HEK293 (cell line): ENCODE measurements around the gene TUBB4A.

ENCODE experiments used
- CTCF ChIA-PET: fragments of 350-600 bp; formaldehyde crosslinking; extraction: SDS; loops from one replicate; lab custom pipeline; 2021; ENCODE audit warnings: antibody characterized with exemption; lab: Yijun Ruan, JAX
- POLR2A ChIA-PET: fragments of 300-600 bp; formaldehyde crosslinking; extraction: SDS; loops from one replicate; lab custom pipeline; 2020; ENCODE audit warnings: antibody characterized with exemption, inconsistent platforms; lab: Yijun Ruan, JAX
- H3K27ac ChIP-seq: fragments of 200-500 bp; sonication (Bioruptor generic); 2 replicates; pipeline ENCODE4 v1.5.1; 2014; ENCODE audit warnings: low read depth, low read length, control low read depth, inconsistent platforms; ENCODE audit errors: extremely low read depth
- H3K36me3 ChIP-seq, 2 experiments: fragments of 200-500 bp in 1 of 2; sonication (Bioruptor generic) in 1 of 2; 1 replicate in 1 of 2; 2 replicates in 1 of 2; pipeline ENCODE4 v1.5.1; 2014 to 2017; ENCODE audit warnings: inconsistent platforms in 2 of 2, low read length in 2 of 2; ENCODE audit not compliant: control insufficient read depth in 2 of 2, insufficient read depth in 1 of 2
- H3K4me1 ChIP-seq: fragments of 200-500 bp; sonication (Bioruptor generic); 2 replicates; pipeline ENCODE4 v1.5.1; 2014; ENCODE audit warnings: mild to moderate bottlenecking, low read length, inconsistent platforms; ENCODE audit not compliant: control insufficient read depth, insufficient read depth
- H3K4me3 ChIP-seq: 2 replicates; pipeline ENCODE4 v1.5.1; 2011; ENCODE audit warnings: low read depth, mild to moderate bottlenecking, control low read depth, low read length, moderate library complexity
- H3K9me3 ChIP-seq: fragments of 200-500 bp; sonication (Bioruptor generic); 2 replicates; pipeline ENCODE4 v1.5.1; 2014; ENCODE audit warnings: low read depth, low read length, inconsistent platforms; ENCODE audit not compliant: control insufficient read depth, insufficient read depth
- EGR2 ChIP-seq: fragments of 450-650 bp; formaldehyde crosslinking; IDR thresholded peaks from 2 replicates; pipeline ENCODE4 v1.5.1; 2016; ENCODE audit warnings: low read depth, missing biosample characterization, missing genetic modification characterization
- SCRT2 ChIP-seq: fragments of 450-650 bp; formaldehyde crosslinking; IDR thresholded peaks from 2 replicates; pipeline ENCODE4 v1.5.1; 2016; ENCODE audit warnings: missing biosample characterization, missing genetic modification characterization
- SETDB1 ChIP-seq: IDR thresholded peaks from one replicate; pipeline ENCODE4 v1.6.1; 2017; ENCODE audit warnings: mild to moderate bottlenecking, low read length, moderate library complexity, mixed read lengths; ENCODE audit not compliant: insufficient read length
- SP7 ChIP-seq: fragments of 450-650 bp; formaldehyde crosslinking; IDR thresholded peaks from 2 replicates; pipeline ENCODE4 v1.5.1; 2016; ENCODE audit warnings: missing biosample characterization, missing genetic modification characterization
- WT1 ChIP-seq: fragments of 450-650 bp; formaldehyde crosslinking; IDR thresholded peaks from 2 replicates; pipeline ENCODE4 v1.5.1; 2016; ENCODE audit warnings: missing biosample characterization, missing genetic modification characterization
- YY1 ChIP-seq: fragments of 450-650 bp; formaldehyde crosslinking; IDR thresholded peaks from 2 replicates; pipeline ENCODE4 v1.5.1; 2018; ENCODE audit warnings: missing biosample characterization, missing genetic modification characterization
- ZBTB1 ChIP-seq: fragments of 450-650 bp; formaldehyde crosslinking; IDR thresholded peaks from 2 replicates; pipeline ENCODE4 v1.5.1; 2016; ENCODE audit warnings: missing biosample characterization, missing genetic modification characterization
- ZBTB17 ChIP-seq: fragments of 450-650 bp; formaldehyde crosslinking; IDR thresholded peaks from 2 replicates; pipeline ENCODE4 v1.5.1; 2016; ENCODE audit warnings: missing biosample characterization, missing genetic modification characterization
- ZNF133 ChIP-seq: fragments of 450-650 bp; formaldehyde crosslinking; IDR thresholded peaks from 2 replicates; pipeline ENCODE4 v1.5.1; 2016; ENCODE audit warnings: missing biosample characterization, missing genetic modification characterization
- ZNF24 ChIP-seq: fragments of 450-650 bp; formaldehyde crosslinking; IDR thresholded peaks from 2 replicates; pipeline ENCODE4 v1.5.1; 2016; ENCODE audit warnings: missing biosample characterization, missing genetic modification characterization
- ZNF248 ChIP-seq: fragments of 450-650 bp; formaldehyde crosslinking; IDR thresholded peaks from 2 replicates; pipeline ENCODE4 v1.5.1; 2017; ENCODE audit warnings: missing biosample characterization, missing genetic modification characterization
- ZNF266 ChIP-seq: fragments of 450-650 bp; formaldehyde crosslinking; IDR thresholded peaks from 2 replicates; pipeline ENCODE4 v1.5.1; 2016; ENCODE audit warnings: missing biosample characterization, missing genetic modification characterization, low read depth
- ZNF335 ChIP-seq: fragments of 450-650 bp; formaldehyde crosslinking; conservative IDR thresholded peaks from 2 replicates; pipeline ENCODE4 v1.5.1; 2016; ENCODE audit warnings: missing biosample characterization, missing genetic modification characterization
- ZNF366 ChIP-seq: fragments of 450-650 bp; formaldehyde crosslinking; conservative IDR thresholded peaks from 2 replicates; pipeline ENCODE4 v1.5.1; 2016; ENCODE audit warnings: missing biosample characterization, missing genetic modification characterization
- ZNF48 ChIP-seq: fragments of 450-650 bp; formaldehyde crosslinking; IDR thresholded peaks from 2 replicates; pipeline ENCODE4 v1.5.1; 2016; ENCODE audit warnings: missing biosample characterization, missing genetic modification characterization
- ZNF544 ChIP-seq: fragments of 450-650 bp; formaldehyde crosslinking; IDR thresholded peaks from 2 replicates; pipeline ENCODE4 v1.5.0; 2017; ENCODE audit warnings: missing biosample characterization, missing genetic modification characterization
- ZNF548 ChIP-seq: fragments of 450-650 bp; formaldehyde crosslinking; IDR thresholded peaks from 2 replicates; pipeline ENCODE4 v1.5.1; 2016; ENCODE audit warnings: missing biosample characterization, missing genetic modification characterization
- ZNF596 ChIP-seq: fragments of 450-650 bp; IDR thresholded peaks from 2 replicates; pipeline ENCODE4 v1.5.0; 2018; ENCODE audit warnings: missing biosample characterization, mild to moderate bottlenecking, missing genetic modification characterization, moderate library complexity
- ZNF623 ChIP-seq: fragments of 450-650 bp; formaldehyde crosslinking; IDR thresholded peaks from 2 replicates; pipeline ENCODE4 v1.5.1; 2016; ENCODE audit warnings: missing biosample characterization, missing genetic modification characterization
- ZNF76 ChIP-seq: fragments of 450-650 bp; formaldehyde crosslinking; IDR thresholded peaks from 2 replicates; pipeline ENCODE4; 2016; ENCODE audit warnings: low read depth, missing biosample characterization, missing genetic modification characterization, borderline replicate concordance
- ZNF768 ChIP-seq: fragments of 450-650 bp; formaldehyde crosslinking; IDR thresholded peaks from 2 replicates; pipeline ENCODE4 v1.5.1; 2018; ENCODE audit warnings: missing biosample characterization, mild to moderate bottlenecking, missing genetic modification characterization
- ZNF791 ChIP-seq: fragments of 450-650 bp; formaldehyde crosslinking; IDR thresholded peaks from 2 replicates; pipeline ENCODE4 v1.5.1; 2016; ENCODE audit warnings: missing biosample characterization, missing genetic modification characterization
- ZNF792 ChIP-seq: fragments of 450-650 bp; formaldehyde crosslinking; IDR thresholded peaks from 2 replicates; pipeline ENCODE4 v1.5.1; 2016; ENCODE audit warnings: missing biosample characterization, missing genetic modification characterization
- TF ChIP-seq, protein P1 (sequence below): fragments of 450-650 bp; formaldehyde crosslinking; IDR thresholded peaks from 2 replicates; pipeline ENCODE4 v1.5.1; 2016; ENCODE audit warnings: missing biosample characterization, missing genetic modification characterization
- TF ChIP-seq, protein P2 (sequence below): fragments of 450-650 bp; formaldehyde crosslinking; IDR thresholded peaks from 2 replicates; pipeline ENCODE4 v1.5.1; 2016; ENCODE audit warnings: missing biosample characterization, missing genetic modification characterization
- TF ChIP-seq, protein P3 (sequence below): fragments of 450-650 bp; formaldehyde crosslinking; IDR thresholded peaks from 2 replicates; pipeline ENCODE4 v1.5.1; 2017; ENCODE audit warnings: missing biosample characterization, missing genetic modification characterization

Gene TUBB4A

DNA sequence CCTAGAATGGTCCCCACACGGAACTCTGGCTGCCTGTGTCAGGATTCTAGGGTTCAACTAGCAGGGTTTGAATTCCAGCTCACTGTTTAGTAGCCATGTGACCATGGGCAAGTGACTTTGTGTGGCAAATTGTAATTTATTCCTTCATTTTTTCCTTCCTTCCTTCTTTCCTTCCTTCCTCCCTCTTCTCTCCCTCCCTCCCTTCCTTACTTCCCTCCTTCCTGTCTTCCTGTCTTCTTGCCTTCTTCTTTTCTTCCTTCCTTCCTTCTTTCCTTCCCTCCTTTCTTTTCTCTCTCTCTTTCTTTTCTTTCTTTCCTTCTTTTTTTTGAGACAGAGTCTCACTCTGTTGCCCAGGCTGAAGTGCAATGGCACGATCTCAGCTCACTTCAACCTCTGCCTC lies 12.0 kb downstream of the TUBB4A start:
- ChIA-PET CTCF (interaction anchor here (0.7 to 1.3 kb wide), 2 partner anchors 8 to 240 kb away, joined by 3 to 7 read pairs; partner anchors contain the start of gene DENND1C), POLR2A (no interaction called here)
- Histone ChIP-seq H3K36me3 (no peaks in the 10 kb centered on the region), H3K4me3 (no peak overlapping the region), H3K9me3 (no peaks in the 10 kb centered on the region), H3K4me1 (no peaks in the 10 kb centered on the region), H3K27ac (no peak overlapping the region)
- TF ChIP-seq ZNF548 (no peak), EGR2 (tag by site-specific recombination) (no peak), ZNF596 (no peak), ZNF366 (tag by site-specific recombination) (peak; percentile 93)

DNA sequence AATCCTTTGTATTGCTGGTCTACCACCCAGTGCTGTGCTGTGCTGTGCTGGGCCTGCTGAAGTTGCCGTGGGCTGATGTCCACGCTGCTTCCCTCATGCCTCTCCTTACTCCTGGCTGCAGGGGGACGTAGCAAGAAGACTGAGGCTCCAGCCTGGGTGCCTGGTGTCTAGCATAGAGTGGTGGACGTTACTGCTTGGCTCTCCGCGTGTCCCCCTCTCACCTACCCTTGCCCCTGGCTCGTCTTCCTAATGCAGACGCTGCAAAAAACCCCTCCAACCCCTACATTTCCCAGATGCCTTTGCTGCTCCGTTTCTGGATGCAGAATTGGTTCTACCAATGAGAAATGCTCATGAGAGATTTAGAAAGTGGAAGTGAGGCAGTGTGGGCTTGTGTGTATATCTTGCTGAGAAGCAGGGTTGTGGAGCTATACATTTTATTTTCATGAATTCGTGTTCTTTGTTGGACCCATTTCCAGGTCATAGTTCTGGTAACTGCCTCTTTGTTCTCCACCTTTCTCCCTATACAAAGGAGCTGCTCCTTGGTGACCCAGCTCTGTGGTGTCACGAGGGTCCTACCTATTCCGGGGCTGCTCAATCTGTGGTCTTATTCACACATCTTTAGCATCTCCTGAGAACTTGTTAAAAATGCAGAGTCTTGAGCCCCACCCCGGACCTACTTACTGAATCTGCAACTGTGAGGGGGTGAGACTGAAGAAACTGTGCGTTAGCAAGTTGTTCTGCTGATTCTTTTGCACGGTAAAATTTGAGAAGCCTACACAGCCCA lies 12.6 kb downstream of the TUBB4A start:
- H3K36me3 ChIP-seq = no peaks in the 10 kb centered on the region
- ChIA-PET CTCF (interaction anchor here (0.7 kb wide), 1 partner anchor 241 kb away, joined by 3 read pairs; no protein-coding TSS in a partner anchor), POLR2A (no interaction called here)
- H3K9me3 ChIP-seq = no peaks in the 10 kb centered on the region
- H3K27ac ChIP-seq = no peak overlapping the region
- no peak overlapping the region for H3K4me3 ChIP-seq
- TF ChIP-seq ZNF791 = no peak
- no peak for TF ChIP-seq ZNF768 (tag by site-specific recombination)
- TF ChIP-seq WT1 (tag by site-specific recombination) = no peak
- TF ChIP-seq, protein P1, sequence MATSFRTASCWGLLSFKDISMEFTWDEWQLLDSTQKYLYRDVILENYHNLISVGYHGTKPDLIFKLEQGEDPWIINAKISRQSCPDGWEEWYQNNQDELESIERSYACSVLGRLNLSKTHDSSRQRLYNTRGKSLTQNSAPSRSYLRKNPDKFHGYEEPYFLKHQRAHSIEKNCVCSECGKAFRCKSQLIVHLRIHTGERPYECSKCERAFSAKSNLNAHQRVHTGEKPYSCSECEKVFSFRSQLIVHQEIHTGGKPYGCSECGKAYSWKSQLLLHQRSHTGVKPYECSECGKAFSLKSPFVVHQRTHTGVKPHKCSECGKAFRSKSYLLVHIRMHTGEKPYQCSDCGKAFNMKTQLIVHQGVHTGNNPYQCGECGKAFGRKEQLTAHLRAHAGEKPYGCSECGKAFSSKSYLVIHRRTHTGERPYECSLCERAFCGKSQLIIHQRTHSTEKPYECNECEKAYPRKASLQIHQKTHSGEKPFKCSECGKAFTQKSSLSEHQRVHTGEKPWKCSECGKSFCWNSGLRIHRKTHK (tag by site-specific recombination) = no peak
- no peak for TF ChIP-seq YY1 (tag by site-specific recombination)
- no peak for TF ChIP-seq SETDB1
- H3K4me1 ChIP-seq = no peaks in the 10 kb centered on the region

DNA sequence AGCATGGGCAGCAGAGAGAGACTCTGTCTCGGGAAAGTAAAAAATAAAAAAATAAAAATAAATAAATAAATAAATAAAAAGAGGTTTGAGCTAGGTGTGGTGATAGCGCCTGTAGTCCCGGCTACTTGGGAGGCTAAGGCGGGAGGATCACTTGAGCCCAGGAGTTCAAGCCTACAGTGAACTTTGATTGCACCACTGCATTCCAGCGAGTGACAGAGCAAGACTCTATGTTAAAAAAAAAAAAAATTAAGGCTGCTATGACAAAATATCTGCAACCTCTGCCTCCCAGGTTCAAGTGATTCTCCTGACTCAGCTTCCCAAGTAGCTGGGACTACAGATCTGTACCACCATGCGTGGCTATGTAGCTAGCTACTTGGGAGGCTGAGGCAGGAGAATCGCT lies 17.3 kb downstream of the TUBB4A start:
- no peak overlapping the region for H3K27ac ChIP-seq
- ChIA-PET CTCF (interaction anchor here (0.6 to 0.7 kb wide), 2 partner anchors 52 to 282 kb away, joined by 3 to 4 read pairs; partner anchors contain the start of gene SH2D3A), POLR2A (no interaction called here)
- no peak overlapping the region for H3K4me3 ChIP-seq
- H3K4me1 ChIP-seq = no peaks in the 10 kb centered on the region
- no peaks in the 10 kb centered on the region for H3K36me3 ChIP-seq
- TF ChIP-seq ZNF623 (tag by site-specific recombination) = no peak
- no peak for TF ChIP-seq ZNF248 (tag by site-specific recombination)
- no peak for TF ChIP-seq ZNF76 (tag by site-specific recombination)
- TF ChIP-seq SCRT2 (tag by site-specific recombination) = no peak
- TF ChIP-seq SP7 (tag by site-specific recombination) = no peak
- TF ChIP-seq, protein P2, sequence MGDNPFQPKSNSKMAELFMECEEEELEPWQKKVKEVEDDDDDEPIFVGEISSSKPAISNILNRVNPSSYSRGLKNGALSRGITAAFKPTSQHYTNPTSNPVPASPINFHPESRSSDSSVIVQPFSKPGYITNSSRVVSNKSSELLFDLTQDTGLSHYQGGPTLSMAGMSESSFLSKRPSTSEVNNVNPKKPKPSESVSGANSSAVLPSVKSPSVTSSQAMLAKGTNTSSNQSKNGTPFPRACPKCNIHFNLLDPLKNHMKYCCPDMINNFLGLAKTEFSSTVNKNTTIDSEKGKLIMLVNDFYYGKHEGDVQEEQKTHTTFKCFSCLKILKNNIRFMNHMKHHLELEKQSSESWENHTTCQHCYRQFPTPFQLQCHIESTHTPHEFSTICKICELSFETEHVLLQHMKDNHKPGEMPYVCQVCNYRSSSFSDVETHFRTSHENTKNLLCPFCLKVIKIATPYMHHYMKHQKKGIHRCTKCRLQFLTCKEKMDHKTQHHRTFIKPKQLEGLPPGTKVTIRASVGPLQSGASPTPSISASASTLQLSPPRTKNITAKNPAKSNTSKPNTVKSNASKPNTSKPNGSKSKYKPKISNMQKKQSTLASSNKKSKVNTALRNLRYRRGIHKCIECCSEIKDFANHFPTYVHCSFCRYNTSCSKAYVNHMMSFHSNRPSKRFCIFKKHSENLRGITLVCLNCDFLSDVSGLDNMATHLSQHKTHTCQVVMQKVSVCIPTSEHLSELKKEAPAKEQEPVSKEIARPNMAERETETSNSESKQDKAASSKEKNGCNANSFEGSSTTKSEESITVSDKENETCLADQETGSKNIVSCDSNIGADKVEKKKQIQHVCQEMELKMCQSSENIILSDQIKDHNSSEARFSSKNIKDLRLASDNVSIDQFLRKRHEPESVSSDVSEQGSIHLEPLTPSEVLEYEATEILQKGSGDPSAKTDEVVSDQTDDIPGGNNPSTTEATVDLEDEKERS = no peak
- TF ChIP-seq ZNF335 (tag by site-specific recombination) = no peak
- TF ChIP-seq ZNF792 (tag by site-specific recombination) = no peak
- no peak for TF ChIP-seq ZNF266
- no peak for TF ChIP-seq ZNF133 (tag by site-specific recombination)
- TF ChIP-seq ZNF768 (tag by site-specific recombination) = no peak
- no peak for TF ChIP-seq ZNF48 (tag by site-specific recombination)
- TF ChIP-seq ZNF24 = no peak
- TF ChIP-seq ZNF791 = no peak
- TF ChIP-seq ZNF544 (tag by site-specific recombination) = no peak
- TF ChIP-seq, protein P3, sequence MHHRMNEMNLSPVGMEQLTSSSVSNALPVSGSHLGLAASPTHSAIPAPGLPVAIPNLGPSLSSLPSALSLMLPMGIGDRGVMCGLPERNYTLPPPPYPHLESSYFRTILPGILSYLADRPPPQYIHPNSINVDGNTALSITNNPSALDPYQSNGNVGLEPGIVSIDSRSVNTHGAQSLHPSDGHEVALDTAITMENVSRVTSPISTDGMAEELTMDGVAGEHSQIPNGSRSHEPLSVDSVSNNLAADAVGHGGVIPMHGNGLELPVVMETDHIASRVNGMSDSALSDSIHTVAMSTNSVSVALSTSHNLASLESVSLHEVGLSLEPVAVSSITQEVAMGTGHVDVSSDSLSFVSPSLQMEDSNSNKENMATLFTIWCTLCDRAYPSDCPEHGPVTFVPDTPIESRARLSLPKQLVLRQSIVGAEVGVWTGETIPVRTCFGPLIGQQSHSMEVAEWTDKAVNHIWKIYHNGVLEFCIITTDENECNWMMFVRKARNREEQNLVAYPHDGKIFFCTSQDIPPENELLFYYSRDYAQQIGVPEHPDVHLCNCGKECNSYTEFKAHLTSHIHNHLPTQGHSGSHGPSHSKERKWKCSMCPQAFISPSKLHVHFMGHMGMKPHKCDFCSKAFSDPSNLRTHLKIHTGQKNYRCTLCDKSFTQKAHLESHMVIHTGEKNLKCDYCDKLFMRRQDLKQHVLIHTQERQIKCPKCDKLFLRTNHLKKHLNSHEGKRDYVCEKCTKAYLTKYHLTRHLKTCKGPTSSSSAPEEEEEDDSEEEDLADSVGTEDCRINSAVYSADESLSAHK (tag by site-specific recombination) = no peak
- no peak for TF ChIP-seq ZBTB1 (tag by site-specific recombination)
- TF ChIP-seq WT1 (tag by site-specific recombination) = no peak
- TF ChIP-seq ZBTB17 = no peak
- H3K9me3 ChIP-seq = no peaks in the 10 kb centered on the region
